ENCODE data around the gene C22orf39. TPM values are rescaled to one million over a fixed set of nuclear protein-coding genes. Genes with fewer than 3 reads are reported as not detected.

The C22orf39 gene
- polyA plus RNA-seq, 1 of the 3 experiments (the other 2 are of a cell fraction) = 17.7 TPM

- peak; percentile 64; the same call in 1 of the 2 replicates for TF ChIP-seq REST (IDR thresholded peaks at IDR 0.05; ENCODE audit: low read depth, low read length)
- peak; percentile 54 for TF ChIP-seq CHD2 (IDR thresholded peaks at IDR 0.05; ENCODE audit: low read length, partially characterized antibody)
- no peak for TF ChIP-seq NFIC (IDR thresholded peaks at IDR 0.05; ENCODE audit: borderline replicate concordance)
- no peak for TF ChIP-seq ELF1 (IDR thresholded peaks at IDR 0.05)
These were observed 15.8 kb downstream of the C22orf39 start, which contains the start of gene HIRA (continued) for GRCh38 chr22:19431649-19432132.

GRCh38 chr22:19430890-19431541 is 16.5 kb downstream of the C22orf39 start:
- H3K4me3 ChIP-seq (ENCODE audit: low read depth in 2 of 2, low read length in 1 of 2) = peak overlapping the region; percentile 83 to 90
- H3K27me3 ChIP-seq (ENCODE audit: insufficient read depth) = no peaks in the 10 kb centered on the region
- peak overlapping the region; percentile 52 to 95 for H3K27ac ChIP-seq (ENCODE audit: low read depth in 2 of 2, low read length in 1 of 2)
- ChIA-PET POLR2A (interaction anchor here (1.0 to 2.1 kb wide), 3 partner anchors 49 to 252 kb away, joined by 3 to 7 read pairs (median 7); partner anchors contain the start of genes CDC45, SLC25A1 and UFD1), CTCF (interaction anchor here (1.0 to 2.5 kb wide), 4 partner anchors 15 to 286 kb away, joined by 3 to 9 read pairs (median 6); partner anchors contain the start of genes ESS2 and SLC25A1)
- H3K9me2 ChIP-seq = no peaks in the 10 kb centered on the region
- WGBS (ENCODE audit: low lambda C conversion rate) = 0% methylated on average over 13 of the region's 53 CpGs
- H4K20me1 ChIP-seq (ENCODE audit: insufficient read depth) = peaks cover 20% of the 10 kb centered on the region
- H3K4me1 ChIP-seq (ENCODE audit: control insufficient read depth in 1 of 2, insufficient read depth in 2 of 2, low read depth in 1 of 2, low read length in 1 of 2) = peaks cover 5 to 18% of the 10 kb centered on the region in 2 experiments; a peak in 3 of 4 replicates
- H3K9me3 ChIP-seq = no peaks in the 10 kb centered on the region
- H3F3A ChIP-seq (replicated peaks; ENCODE audit: insufficient read depth) = peaks cover 3% of the 10 kb centered on the region
- H3K9ac ChIP-seq = peak overlapping the region; percentile 86
- H3K36me3 ChIP-seq (replicated peaks in 1 of 2; ENCODE audit: control insufficient read depth in 1 of 2, insufficient read depth in 2 of 2, low read length in 1 of 2) = peaks cover 10 to 14% of the 10 kb centered on the region in 2 experiments
- peak; percentile 62 for DNase-seq
- H3K79me2 ChIP-seq (ENCODE audit: insufficient read depth) = peaks cover 70% of the 10 kb centered on the region
- no peak overlapping the region; the same call in 1 of the 2 replicates for H2AFZ ChIP-seq (ENCODE audit: low read depth)
- peak overlapping the region; percentile 95 for H3K4me2 ChIP-seq
- TF ChIP-seq MAX (IDR thresholded peaks at IDR 0.05; ENCODE audit: low read depth) (peak; percentile 44; the same call in 1 of the 2 replicates), FOSL2 (IDR thresholded peaks at IDR 0.05; ENCODE audit: borderline replicate concordance, low read depth) (no peak), RAD21 (IDR thresholded peaks at IDR 0.05; ENCODE audit: low read length) (no peak), USF2 (IDR thresholded peaks at IDR 0.05; ENCODE audit: borderline replicate concordance, low read depth, low read length) (no peak), MEF2A (IDR thresholded peaks at IDR 0.05; ENCODE audit: borderline replicate concordance, low read depth) (no peak), SIN3A (IDR thresholded peaks at IDR 0.05; ENCODE audit: borderline replicate concordance, low read depth, low read length) (no peak), REST (IDR thresholded peaks at IDR 0.05; ENCODE audit: low read depth, low read length) (no peak), RCOR1 (IDR thresholded peaks at IDR 0.05; ENCODE audit: low read length) (no peak), MXI1 (IDR thresholded peaks at IDR 0.05; ENCODE audit: low read depth, low read length) (peak; percentile 70), NRF1 (IDR thresholded peaks at IDR 0.05; ENCODE audit: low read depth, low read length) (no peak), ZBTB33 (IDR thresholded peaks at IDR 0.05; ENCODE audit: borderline replicate concordance, low read depth) (no peak), RFX5 (IDR thresholded peaks at IDR 0.05; ENCODE audit: low read length) (no peak), SMC3 (IDR thresholded peaks at IDR 0.05; ENCODE audit: low read depth, low read length) (no peak), IRF3 (IDR thresholded peaks at IDR 0.05; ENCODE audit: low read depth, low read length) (no peak), ELF1 (IDR thresholded peaks at IDR 0.05) (0 out of 2 replicates have a peak, but pooled peaks have one; percentile 6)

Data from SK-N-SH (cell line).